Stimulated activated CD4-positive, alpha-beta T cell treated with anti-CD3 and anti-CD28 coated beads, Interleukin-12 subunit alpha, Interleukin-12 subunit beta, amount 100 ng/mL, for 48 hours (primary cell): ENCODE measurements around the gene MAP2.

Source experiments
- DNase-seq, 3 donors: peaks; one replicate each; pipeline ENCODE4 v3.0.0-alpha.2; 2020; ENCODE audit warnings: low read depth in 2 of 3, low spot score in 1 of 3

MAP2 gene

DNA sequence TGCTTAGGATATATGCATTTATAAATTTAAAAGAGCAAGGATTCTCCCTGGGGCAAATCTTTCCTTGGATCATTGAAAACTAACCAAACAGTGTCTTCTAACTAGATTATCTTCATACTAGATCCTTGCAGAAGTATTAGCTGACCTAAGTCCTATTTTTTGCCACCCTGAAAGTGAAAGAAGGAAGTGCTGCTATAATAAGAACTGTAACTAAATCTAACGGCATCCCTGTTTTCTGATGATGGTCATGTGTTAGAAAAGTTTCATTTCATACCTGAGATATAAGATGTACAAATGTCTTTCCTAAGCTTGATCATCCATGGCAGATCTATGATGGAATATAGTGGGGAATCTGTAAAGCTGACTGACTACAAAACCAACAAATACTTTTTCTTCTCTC is 102.7 kb downstream of the MAP2 start:
- DNase-seq, result no peak

GRCh38 chr2:209529579-209529978 is 105.7 kb downstream of the MAP2 start:
- DNase-seq, result no peak

GRCh38 chr2:209532321-209532720 is 108.5 kb downstream of the MAP2 start:
- DNase-seq, result no peak

DNA sequence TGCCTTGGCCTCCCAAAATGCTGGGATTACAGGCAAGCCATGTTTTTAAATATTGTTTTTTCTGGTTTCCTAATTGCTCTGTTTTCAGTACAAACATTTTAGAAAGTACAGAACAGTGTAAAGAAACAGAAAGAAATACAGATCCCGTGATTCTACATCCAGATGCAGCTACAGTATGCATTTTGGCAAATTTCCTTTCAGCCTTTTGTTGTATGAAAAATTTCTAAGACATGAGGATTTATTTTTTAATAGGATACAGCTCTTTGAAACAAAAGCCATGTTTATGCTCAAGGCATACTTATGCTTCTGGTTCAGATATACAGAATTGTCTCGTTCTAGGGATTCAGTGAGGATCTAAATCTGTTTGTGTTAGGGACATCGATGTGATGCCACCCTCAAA is 109.5 kb downstream of the MAP2 start:
- no peak for DNase-seq

- DNase-seq, result no peak
Measured at GRCh38 chr2:209534228-209534627, 110.4 kb downstream of the MAP2 start.

- DNase-seq, result no peak
Measured at GRCh38 chr2:209536363-209536762, 112.5 kb downstream of the MAP2 start.

DNA sequence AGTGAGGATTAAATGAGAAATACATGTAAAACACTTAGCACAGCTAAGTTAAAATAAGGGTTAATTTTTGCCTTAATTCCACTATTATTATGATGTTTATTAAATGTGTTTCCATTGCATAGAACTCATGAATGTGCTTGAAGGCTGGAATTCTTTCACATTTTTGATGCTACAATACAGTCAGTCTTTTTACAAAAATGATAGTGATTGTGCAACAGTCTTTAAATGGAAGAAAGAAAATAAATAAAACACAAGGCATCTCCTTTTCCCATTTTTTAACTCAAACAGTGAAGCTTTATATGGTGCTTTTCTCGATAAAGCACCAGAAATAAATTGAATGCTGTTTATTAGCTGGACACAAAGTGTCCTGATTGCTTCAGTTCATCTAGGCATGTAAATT is 123.9 kb downstream of the MAP2 start:
- no peak for DNase-seq

- DNase-seq, result no peak
Measured at GRCh38 chr2:209549589-209549988, 125.7 kb downstream of the MAP2 start.

DNA sequence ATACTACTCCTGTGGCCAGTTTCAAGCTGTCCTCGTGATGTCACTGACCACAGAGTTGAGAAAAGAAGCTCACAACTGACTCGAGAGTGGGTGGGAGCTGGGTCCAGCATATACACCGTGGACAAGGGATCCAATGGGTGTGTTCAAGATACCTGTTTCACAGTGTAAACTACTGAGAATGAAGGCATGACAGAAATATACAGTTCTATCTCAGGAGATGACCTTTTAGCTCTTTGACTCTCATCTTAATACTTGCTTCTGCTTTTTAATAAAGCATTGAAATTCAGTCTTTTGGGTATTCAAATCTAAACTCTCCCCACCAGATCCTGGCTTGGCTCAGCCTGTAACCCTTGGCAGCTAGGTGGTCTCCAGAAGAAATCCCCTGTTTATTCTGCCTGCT is 130.1 kb downstream of the MAP2 start:
- no peak for DNase-seq

DNA sequence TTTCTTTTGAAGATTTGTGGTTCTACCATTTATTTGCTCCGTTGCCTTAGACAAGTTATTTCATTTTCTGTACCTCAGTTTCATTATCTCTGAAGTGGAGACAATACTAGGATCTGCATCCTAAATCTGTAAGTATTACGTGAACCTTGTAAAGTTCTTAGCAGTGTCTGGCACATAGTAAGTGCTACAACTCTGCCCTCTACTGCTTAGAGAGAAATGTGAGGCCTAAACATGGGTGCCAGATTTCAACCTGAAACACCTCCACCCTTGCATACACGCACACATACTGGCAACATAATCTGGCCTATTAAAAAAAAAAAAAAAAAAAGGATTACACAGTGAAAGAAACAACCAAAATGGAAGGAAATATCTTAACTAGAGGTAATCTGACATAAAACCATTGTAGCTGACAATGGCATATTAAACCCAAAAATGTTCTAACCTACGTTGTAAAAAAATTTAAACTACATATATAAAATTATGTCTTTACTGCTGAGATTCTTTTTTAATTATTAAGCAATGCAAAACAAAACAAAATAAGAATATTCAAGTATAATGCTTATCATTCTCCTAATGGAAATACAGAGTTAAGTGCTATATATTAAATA is 132.6 kb downstream of the MAP2 start:
- DNase-seq, result no peak

DNA sequence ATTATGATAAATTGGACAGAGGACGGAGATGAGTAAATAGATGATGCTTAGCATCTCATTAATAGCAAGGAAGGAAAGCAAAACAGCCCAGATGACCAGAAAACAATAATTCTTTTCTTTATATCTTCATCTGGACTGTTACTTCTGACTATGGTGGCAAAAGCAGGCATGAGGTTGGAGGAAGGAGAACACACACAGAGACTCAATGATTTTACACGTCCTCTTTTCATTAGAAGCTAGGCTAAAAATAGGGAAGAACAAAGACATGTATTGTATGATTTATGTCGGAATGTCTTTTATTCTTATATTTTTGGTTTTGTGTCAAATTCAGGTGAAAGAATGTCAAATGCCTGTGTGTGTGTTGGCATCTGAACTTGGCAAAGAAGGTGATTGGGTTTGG is 137.1 kb downstream of the MAP2 start:
- no peak for DNase-seq

GRCh38 chr2:209563453-209563852 is 139.6 kb downstream of the MAP2 start:
- no peak for DNase-seq

DNA sequence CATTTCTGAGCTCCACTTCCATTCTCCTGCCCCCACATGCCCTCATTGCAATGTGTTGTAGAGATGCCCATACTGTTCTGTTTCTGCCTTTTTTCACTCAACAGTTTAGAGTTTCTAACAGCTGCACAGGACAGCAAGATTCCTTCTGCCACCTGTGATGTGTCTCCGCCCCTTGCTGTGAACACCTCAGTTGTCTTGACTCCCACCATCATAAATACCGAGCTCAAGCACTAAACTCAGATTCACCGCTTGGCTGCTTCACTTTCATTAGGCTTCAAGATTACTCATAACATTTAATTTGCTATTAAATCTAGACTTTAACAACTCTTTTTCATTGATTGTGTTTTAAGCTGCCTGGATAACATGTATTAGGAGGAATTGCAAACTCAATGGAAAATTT is 141.0 kb downstream of the MAP2 start:
- DNase-seq, result no peak

GRCh38 chr2:209565896-209566582 is 142.2 kb downstream of the MAP2 start:
- no peak for DNase-seq

GRCh38 chr2:209570194-209570593 is 146.3 kb downstream of the MAP2 start:
- no peak for DNase-seq

DNA sequence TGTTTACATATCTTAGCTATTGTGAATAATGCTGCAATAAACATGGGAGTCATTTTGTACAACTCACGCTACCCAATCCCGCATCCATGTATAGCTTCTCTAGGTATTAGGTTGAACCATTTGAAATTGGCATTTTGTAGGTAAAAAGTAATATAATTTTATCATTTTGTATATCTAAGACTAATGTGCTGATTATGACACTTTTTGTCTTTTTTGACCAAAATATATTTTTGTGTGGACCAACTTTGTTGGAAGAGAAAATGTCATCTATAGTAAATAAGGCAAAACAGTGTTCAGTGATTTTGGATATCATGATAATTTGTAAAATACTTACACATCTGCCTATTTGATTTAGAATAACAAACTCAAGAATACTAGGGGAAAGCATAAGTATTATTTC is 150.7 kb downstream of the MAP2 start:
- DNase-seq, result no peak

- no peak for DNase-seq
Measured at GRCh38 chr2:209577376-209578357, 153.8 kb downstream of the MAP2 start.

GRCh38 chr2:209578394-209579001 is 154.7 kb downstream of the MAP2 start:
- DNase-seq, result no peak

GRCh38 chr2:209579230-209579749 is 155.4 kb downstream of the MAP2 start:
- no peak for DNase-seq

GRCh38 chr2:209581040-209581439 is 157.2 kb downstream of the MAP2 start:
- DNase-seq, result no peak

- no peak for DNase-seq
Measured at GRCh38 chr2:209582281-209582680, 158.4 kb downstream of the MAP2 start.
